Stimulated activated CD8-positive, alpha-beta memory T cell treated with anti-CD3 and anti-CD28 coated beads, Interleukin-2, amount 100 ng/mL, for 1 hour (primary cell): ENCODE data around the gene TNNT2.

Source experiments
- DNase-seq, 2 donors: peaks; one replicate each; pipeline ENCODE4 v3.0.0-alpha.2; 2020; ENCODE audit warnings: low read depth in 2 of 2

TNNT2 gene

DNA sequence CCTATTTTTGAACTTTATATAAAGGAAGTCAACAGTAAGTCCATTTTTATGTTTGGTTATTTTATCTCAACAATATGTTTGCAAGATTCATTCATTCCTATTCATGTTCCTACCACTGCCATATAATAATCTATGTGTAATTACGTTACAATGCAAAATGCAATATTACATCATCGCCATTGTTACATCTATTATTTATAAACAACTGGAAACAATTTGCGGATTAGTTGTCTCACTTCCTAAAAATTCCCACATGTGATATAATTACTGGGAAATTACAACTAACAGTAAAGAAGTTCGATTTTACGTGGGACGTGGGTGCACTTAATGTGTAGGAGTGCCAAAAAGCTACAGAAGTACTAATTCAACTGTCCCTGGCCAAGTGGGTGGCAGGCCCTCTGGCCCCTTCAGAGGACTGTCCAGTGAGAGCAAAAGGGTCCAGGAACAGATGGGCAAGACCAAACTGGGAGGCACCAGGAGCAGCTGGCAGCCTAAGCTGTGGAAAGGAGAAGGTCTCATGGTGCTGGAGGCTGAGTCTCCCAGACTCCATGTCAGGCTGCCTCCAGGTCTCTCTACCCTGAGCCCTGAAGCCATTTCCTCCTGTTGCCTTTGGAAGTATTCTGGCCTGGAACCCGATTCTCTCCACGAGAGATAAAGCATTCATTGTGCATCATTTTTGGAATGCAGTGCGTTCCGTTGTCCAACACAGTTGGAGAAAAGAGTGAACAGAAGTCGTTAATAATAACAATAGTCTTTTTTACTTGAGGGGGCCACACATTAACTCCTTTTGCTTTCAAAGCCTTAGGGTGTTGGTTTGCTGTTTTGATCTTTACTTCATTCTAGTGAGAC, 42.9 kb downstream of the TNNT2 start:
- no peak for DNase-seq

DNA sequence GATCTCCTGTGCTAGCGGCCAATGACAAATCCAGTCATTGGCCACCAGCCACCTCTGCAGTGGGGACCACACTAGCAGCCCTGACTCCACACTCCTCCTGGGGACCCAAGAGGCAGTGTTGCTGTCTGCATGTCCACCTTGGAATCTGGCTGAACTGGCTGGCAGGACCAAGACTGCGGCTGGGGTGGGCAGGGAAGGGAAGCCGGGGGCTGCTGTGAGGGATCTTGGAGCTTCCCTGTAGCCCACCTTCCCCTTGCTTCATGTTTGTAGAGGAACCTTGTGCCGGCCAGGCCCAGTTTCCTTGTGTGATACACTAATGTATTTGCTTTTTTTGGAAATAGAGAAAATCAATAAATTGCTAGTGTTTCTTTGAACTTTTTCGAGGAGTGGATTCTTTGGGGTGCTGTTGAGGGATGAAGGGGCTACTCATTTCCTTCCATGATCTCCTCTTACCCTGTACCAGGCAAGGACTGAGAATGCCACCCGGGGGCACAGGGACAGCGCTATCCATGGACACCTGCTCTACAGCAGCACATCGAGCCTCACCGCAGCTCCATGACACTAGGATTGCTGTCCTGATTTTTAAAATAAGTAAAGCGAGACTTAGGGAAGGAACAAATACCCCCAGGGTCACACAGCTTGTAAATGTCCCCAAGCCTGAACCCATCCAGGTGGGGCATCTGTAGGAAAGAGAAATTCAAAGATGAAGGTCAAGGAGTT, 44.7 kb downstream of the TNNT2 start:
- DNase-seq = no peak

DNA sequence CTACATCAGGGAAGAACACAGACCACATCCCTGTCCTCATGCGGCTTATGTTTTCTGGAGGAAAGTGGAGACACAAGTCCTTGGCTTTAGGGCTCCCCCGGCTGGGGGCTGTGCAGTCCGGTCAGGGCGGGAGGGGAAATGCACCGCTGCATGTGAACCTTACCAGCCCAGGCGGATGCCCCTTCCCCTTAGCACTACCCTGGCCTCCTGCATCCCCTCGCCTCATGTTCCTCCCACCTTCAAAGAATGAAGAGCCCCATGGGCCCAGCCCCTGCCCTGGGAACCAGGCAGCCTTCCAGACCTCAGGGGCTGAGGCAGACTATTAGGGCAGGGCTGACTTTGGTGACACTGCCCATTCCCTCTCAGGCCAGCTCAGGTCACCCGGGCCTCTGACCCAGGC, 45.5 kb downstream of the TNNT2 start:
- DNase-seq = no peak

DNA sequence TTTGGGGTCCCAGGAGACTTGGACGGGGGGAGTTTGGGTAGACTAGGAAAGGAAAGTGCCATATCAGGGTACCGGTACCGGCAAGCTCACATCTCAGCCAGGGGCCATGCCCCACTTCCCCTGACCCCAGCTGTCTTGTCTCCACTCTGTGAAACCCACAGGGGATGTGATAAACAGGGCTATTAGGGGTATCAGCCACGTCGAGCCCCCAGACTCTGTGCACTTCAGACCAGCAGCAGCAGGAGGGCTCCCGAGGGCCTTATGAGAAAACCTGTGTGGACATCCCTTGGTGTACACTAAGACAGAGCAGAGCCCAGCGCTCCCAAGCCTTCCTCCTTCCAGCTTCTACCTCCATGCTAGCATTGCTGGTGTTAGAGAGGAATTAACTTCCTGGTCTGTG, 46.3 kb downstream of the TNNT2 start:
- DNase-seq = no peak

DNA sequence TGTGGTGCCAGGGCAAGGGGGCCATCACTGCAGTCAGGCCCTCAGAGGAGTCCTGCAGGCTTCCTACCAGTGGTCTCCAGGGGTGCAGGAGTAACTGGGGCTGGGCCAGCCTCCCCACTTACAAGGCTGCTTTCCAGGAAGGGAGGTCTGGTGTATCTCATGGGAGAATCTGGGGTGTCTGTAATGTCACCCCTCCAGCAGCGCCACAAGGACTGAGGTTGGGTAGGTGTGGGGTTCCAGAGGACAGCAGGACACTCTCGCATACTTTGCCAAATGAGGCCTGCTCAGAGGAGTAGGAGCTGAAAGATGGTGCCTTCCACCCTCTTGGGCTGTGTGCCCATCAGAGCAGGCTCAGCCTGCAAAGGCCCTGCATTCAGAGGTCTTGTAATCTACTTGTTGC, 46.9 kb downstream of the TNNT2 start:
- no peak for DNase-seq

DNA sequence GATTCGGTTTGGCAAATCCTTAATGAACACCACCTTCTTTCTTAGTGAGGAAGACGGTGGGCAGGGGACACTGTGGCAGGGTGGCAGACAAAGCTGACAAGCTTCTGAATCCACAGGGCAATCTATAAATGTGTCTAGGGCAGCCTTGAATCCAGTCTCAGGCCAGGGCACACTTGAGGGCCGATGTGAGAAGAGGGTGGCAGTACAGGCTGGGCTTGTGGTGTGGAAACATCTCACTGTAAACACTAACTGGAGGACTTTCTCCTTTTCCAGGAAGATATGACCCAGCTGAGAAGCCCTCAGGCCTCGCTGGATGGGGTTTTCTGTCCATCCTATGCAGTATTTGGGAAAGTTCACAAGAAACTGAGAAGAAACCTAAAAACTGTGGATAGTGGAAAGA, 47.7 kb downstream of the TNNT2 start:
- DNase-seq = no peak

DNA sequence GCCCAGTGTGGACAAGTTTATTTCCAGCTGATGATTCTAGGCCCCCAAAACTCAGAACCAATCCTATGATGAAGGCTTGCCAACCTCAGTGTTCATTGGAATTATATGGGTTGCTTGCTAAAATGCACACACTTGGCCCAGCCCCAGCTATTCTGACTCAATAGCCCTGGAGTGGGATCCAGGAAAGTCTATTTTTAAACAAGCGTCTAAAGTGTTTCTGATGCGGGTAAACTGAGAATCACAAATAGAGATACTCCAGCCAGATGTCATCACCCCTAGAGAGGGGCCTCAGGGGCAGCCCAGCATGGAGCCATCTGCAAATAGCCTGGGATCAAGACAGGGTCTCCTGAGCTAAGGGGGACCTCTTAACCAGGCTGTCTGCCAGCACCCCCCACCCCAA, 48.2 kb downstream of the TNNT2 start:
- no peak for DNase-seq

DNA sequence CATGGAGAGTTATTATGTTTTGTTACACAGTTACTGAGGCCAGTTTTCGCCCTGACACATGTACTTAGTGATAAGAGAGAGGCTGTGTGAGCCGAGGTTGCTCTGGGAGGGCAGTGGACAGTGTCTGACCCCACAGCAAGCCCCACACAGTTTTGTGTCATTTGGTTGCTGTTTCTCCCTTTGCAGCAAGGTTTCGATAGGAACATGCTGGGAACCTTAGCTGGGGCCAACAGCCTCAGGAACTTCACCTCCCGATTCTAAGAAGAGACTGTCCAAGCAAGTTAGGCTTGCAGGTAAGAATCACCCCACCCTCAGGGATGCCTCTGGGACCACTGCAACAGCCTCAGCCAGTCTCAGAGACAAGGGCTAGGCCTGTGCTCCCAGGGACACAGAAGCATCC, 48.9 kb downstream of the TNNT2 start:
- DNase-seq = no peak

DNA sequence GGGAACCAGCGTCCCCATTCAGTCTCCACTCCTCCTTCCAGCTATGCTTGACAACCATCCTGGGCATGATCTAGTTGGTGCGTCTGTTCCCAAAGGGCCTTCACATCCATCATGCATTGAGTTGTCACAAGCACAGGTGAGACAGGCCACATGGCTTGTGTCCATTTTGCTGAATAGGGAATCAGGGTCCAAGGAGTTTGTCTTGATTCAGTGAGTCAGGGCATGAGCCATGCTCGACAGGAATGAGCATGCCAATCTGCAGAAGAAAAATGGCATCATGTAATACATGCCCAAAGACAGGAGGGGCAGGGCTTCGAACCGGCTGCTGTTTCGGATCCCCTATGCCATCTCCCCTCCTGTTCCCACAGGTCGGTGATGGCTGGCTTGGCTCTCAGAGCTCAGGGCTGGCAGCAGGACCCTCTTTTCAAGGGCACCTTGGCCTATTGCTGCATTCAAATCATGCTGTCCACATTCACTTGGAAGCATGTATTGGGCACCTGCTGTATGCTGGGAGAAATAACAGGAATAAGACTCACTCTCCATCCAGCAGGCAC, 49.7 kb downstream of the TNNT2 start:
- DNase-seq = no peak

DNA sequence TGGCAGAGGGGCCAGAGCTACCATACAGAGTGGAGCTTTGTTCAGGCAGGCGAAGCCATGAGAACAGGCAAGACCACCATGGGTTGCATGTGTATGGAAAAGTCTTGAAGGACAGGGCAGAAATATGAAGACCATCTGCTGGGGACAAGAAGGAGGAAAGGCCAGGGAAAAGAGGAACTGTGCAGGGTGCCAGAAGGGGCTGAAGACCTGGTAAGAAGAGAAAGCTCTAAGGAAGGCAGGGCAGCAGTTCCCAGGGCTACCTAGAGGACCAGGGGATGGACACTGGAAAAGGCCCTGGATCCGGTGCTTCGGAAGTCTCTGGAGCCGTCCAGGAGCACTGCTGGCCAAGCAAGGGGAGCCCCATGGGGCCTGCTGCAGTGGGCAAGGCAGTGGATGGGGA, 50.8 kb downstream of the TNNT2 start:
- no peak for DNase-seq

DNA sequence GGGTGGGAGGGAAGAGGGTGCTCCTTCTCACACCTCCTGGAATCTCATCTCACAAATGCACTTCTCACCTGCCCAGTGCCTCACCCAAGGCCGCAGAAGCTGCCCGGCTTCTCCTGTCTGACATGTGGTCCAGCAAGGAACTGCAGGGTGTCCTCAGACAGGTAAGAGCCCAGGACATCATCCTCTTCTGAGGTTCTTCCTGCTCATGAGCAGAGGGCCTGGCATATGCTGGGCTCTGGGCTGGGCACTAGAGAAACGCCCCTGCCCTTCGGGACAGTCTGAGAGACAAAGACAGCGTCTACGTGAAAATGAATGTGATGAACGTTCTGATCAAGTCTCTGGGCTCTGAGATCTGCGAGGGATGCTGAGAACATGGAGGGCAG, 51.8 kb downstream of the TNNT2 start:
- DNase-seq = no peak

DNA sequence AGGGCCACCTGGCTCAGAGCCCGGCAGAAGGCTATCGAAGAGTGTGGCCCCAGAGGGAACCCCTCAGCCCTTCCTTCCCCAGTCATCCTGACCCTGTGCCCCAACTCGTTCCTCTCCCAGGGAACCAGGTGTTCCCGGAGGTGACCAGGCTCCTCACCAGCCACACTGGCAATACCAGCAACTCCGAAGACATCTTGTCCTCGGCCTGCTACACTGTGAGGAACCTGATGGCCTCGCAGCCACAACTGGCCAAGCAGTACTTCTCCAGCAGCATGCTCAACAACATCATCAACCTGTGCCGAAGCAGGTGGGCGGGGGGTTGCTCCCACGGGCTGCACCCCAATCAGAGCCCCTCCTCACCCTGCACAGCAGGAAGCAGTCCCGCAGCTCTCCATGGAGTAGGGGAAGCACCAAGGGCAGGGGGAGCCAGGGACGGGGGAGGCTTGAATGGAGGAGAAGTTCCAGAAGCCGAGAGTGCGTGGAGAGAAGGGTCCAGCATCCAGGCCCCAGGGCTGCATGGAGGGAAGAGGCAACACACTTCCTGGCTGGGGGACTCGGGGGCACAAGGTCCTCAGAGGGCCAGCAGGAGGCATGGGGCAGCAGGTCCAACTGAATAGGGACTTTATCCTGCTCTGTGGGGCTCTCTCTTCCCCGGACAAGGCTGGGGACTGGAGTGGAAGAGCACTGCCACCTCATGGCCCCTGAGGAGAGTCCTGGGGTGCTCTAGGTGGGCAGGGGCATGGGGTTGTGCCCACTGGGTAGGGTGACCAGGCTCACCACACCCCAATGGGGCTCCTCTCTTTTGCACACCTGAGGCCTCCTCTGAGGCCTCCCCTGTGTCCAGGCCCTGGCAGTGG, 52.4 kb downstream of the TNNT2 start:
- DNase-seq = no peak

DNA sequence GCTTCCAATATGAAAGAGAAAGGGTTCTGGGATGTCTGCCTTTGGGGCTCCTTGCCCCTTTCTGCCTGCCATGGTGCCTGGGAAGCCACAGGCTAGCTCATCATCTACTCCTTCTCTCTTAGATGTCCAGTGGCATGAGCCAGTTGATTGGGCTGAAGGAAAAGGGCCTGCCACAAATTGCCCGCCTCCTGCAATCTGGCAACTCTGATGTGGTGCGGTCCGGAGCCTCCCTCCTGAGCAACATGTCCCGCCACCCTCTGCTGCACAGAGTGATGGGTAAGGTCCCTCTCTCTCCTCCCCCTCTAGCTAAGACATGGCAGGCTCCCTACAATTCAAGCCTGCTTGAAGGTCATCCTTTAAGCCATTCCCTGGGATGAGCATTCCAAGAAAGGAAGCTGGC, 53.2 kb downstream of the TNNT2 start:
- DNase-seq = no peak

DNA sequence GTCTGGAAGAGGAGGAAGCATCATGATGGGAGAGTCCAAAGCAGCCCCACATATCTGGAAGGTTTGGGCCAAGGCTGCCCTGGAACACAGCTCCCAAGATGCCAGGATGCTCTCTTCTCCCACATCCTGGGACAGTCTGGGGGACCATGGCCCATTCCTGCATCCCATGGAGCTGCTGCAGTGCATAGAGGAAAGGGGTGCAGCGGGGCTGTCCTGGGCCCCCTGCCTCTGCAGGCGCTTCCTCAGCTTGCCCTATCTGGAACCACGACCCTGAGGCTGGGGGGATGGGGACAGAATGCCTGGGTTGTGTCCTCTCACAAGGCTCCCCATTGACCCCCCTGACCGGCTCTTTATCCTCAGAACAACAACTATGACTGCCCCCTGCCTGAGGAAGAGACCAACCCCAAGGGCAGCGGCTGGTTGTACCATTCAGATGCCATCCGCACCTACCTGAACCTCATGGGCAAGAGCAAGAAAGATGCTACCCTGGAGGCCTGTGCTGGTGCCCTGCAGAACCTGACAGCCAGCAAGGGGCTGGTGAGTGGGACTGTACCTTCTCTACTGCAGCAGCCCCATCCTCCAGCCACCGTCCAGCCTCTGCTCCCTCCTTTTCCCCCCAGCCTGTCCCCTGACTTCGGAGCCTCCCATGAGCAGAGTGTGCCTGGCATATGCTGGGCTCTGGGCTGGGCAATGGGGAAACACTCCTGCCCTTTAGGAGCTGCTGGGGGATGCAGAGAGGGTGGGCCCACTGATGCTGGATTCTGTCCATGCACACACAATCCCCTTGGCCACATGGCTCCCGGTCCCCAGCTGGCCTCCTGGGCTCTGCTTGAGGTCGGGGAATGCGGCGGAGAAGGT, 54.6 kb downstream of the TNNT2 start:
- DNase-seq = no peak

DNA sequence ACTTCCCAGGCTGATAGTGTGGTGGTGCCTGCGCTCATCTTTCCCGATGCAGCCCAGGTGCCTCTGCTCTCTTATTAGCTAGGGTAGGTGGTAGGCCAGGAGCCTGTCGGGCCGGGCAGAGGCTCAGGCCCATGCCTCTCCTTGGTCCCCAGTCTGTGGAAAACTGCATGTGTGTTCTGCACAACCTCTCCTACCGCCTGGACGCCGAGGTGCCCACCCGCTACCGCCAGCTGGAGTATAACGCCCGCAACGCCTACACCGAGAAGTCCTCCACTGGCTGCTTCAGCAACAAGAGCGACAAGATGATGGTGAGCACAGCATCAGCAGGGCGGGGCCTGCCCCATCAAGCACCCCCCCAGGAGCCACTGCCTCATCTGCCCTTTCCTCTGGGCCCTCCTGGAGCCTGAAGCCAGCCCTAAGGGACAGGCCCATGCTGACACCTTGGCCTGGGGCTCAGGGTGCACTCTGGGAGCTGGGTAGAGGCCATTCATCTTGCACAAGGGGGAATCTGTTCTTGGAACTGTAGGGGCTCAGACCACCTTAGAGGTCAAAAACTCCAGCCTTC, 55.6 kb downstream of the TNNT2 start:
- no peak for DNase-seq

DNA sequence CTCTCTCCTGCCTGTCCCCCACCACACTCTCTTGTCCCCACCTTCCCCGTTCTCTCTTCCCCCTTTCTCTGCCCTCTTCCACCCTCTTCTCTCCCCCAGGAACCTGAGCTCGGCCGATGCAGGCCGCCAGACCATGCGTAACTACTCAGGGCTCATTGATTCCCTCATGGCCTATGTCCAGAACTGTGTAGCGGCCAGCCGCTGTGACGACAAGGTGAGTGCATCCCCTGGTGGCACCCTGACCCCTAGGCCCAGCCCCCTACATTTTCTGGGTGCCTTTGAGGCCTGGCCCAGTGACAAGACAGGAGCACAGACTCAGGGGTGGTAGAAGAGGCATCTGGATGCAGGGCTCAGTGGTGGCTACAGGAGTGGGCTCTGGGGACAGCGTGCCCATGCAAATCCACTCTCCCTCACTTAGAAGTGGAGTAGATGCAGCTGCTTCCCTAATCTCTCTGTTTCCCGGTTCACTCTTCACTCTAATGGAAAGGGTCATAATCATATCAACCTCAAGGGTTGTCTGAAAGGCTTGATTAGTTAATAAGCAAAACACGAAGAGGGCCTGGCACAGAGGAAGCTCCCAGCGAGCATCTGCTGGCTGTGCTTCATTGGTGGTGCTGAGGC, 57.2 kb downstream of the TNNT2 start:
- no peak for DNase-seq

DNA sequence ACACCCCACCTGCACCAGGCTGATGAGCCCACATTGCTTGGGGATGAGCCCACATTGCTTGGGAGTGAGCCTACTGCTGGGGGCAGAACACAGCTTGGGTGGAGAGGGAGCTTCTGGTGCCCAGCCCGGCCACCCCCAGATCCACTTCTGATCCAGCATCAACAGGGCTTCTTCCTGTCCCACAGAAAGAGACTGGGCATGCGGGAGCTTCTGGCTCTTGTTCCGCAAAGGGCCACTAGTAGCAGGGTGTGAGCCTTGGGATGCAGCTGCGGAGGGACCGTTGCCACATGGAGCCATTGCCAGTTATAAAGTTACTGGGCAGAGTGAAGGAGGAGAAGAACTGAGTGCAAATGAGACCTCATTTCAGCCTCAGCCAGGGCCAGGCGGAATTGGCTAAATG, 57.8 kb downstream of the TNNT2 start:
- DNase-seq = no peak

DNA sequence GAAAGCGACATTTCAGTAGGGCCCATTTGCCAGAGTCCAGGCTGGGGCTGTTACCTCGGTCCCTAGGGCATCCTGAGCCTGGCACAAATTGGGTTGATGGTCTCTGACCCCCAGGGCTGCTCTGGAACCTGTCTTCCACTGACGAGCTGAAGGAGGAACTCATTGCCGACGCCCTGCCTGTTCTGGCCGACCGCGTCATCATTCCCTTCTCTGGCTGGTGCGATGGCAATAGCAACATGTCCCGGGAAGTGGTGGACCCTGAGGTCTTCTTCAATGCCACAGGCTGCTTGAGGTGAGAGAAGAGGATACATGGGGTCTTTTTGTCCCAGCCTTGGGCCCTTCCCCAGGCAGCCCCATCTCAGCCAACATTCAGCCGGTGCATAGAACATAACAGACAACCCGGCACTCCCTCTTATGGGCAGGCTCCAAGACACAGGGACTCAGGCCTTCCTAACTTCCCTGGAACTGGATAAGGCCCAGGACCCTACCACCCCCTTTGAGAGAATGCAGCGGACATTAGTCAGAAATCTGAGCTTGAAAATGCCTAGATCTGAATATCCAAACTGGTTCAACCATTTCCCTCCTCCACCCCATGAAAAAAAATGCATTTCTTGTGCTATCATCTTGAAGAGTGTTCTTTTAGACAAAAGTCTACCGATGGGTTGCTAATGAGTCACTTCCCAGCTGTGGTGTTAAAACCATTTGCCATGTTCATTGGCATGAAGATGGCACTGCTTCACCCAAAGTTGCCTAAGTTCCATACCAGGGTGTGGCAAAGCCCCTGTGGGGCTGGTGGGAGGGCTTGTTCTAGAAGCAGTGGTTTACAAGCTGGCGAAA, 58.8 kb downstream of the TNNT2 start:
- DNase-seq = no peak

DNA sequence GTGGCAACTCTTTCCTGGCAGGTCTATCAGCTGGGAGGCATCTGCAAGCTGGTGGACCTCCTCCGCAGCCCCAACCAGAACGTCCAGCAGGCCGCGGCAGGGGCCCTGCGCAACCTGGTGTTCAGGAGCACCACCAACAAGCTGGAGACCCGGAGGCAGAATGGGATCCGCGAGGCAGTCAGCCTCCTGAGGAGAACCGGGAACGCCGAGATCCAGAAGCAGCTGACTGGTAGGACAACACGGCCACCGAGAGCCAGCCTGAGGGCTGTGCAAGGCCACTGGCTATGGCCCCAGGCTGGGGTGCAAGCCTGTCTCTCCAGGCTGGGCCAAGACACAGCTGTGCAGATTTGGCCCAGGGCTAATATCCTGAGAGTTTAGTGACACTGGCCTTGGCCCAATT, 59.9 kb downstream of the TNNT2 start:
- DNase-seq = no peak

DNA sequence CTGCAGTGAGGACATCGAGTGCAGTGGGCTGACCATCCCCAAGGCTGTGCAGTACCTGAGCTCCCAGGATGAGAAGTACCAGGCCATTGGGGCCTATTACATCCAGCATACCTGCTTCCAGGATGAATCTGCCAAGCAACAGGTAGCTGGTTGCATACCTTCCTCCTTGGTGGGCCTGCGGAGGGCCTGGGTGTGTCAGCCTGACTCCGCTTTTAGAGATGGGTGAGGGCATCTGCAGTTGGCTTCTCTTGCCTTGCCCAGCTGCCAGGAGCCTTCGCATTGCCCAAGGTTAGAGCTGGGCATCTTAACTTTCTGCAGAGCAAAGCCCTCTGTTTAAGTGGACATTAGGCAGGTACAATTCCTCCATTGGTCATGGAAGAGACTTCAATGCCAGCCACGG, 60.9 kb downstream of the TNNT2 start:
- no peak for DNase-seq
